Chondrocyte (in vitro differentiated cells): ENCODE results near the gene BCS1L. TPM values are rescaled to one million over a fixed set of nuclear protein-coding genes. Genes with fewer than 3 reads are reported as not detected.

ENCODE experiments used
- DNase-seq: peaks from one replicate; pipeline ENCODE4 v3.0.0; 2021; ENCODE audit warnings: mixed read lengths, low spot score
- H3K27ac Mint-ChIP-seq: one replicate; pipeline ENCODE4 v1.8.0; 2021; ENCODE audit warnings: mild to moderate bottlenecking, moderate library complexity, mixed read lengths; ENCODE audit not compliant: unreplicated experiment
- H3K27me3 Mint-ChIP-seq: 2 replicates; pipeline ENCODE4 v1.8.0; 2021; ENCODE audit warnings: low read depth, mixed read lengths
- H3K36me3 Mint-ChIP-seq: 2 replicates; pipeline ENCODE4 v1.8.0; 2021; ENCODE audit warnings: low read depth, mixed read lengths
- H3K4me1 Mint-ChIP-seq: 2 replicates; pipeline ENCODE4 v1.8.0; 2021; ENCODE audit warnings: low read depth, mild to moderate bottlenecking, mixed read lengths
- H3K4me3 Mint-ChIP-seq: one replicate; pipeline ENCODE4 v1.8.0; 2021; ENCODE audit warnings: mild to moderate bottlenecking, moderate library complexity, mixed read lengths; ENCODE audit not compliant: unreplicated experiment
- H3K9me3 Mint-ChIP-seq: 2 replicates; pipeline ENCODE4 v1.8.0; 2021; ENCODE audit warnings: low read depth, mixed read lengths
- CTCF ChIP-seq: fragments of 200-600 bp; sonication (generic); IDR thresholded peaks from 2 replicates; pipeline ENCODE4 v1.5.0; 2021; ENCODE audit warnings: antibody characterized with exemption, mild to moderate bottlenecking, moderate library complexity
- total RNA-seq: library from RNA; stranded (reverse); gene quantifications from 3 replicates; pipeline ENCODE4 v1.2.1, GENCODE V29; 2021

Gene BCS1L
- total RNA-seq, 1 donor from 2014 or later = 30.0 TPM

DNA sequence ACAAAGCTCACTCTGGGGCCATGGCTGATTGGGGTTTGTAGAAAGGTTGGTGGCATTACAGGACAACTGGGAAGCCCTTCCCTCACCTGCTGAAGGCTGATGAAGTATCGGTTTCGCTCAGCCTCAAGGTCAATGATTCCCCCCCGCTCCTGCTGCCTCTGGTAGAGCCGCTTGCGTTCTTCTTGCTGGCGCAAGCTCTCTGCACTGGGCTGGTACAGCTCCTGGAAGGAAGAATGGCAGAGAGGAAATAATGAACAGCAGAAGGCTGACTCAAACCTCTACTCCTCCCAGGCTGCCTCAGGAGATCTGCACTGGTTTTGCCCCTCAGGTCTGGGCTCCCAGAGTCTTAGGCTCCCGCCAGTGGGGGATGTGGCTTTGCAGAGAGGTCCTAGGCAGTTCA, 5.2 kb downstream of the BCS1L start:
- no peak overlapping the region for H3K27ac Mint-ChIP-seq
- no peak for TF ChIP-seq CTCF
- no peaks in the 10 kb centered on the region for H3K27me3 Mint-ChIP-seq
- peaks cover 28% of the 10 kb centered on the region for H3K36me3 Mint-ChIP-seq
- no peak overlapping the region for H3K4me3 Mint-ChIP-seq
- no peak for DNase-seq
- peaks cover 9% of the 10 kb centered on the region for H3K4me1 Mint-ChIP-seq
- no peaks in the 10 kb centered on the region for H3K9me3 Mint-ChIP-seq

DNA sequence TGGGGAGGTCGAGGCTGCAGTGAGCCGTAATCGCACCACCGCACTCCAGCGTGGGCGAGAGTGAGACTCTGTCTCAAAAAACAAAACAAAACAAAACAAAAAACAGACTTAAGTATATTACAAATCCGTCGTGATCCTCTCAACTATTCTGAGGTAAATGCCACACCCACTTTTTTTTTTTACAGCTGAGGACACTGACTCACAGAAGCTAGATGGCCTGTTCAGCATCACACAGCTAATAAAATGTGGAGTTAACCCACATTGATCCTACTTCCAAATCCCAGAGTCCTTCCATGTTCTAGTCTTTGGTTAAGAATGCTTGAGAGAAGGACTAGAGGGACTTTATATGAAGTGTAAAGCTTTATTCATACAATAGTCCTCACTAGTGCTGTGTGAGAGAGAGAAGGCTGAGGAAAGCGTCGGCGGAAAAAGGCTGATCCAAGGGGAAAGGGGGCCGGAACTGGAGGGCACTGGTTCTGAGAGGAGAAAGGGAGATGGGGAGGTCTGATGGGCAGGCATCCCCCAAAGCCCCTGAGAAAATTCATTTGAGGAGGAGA, 11.7 kb downstream of the BCS1L start:
- TF ChIP-seq CTCF = no peak
- DNase-seq = no peak
- Mint-ChIP-seq H3K27me3 (no peaks in the 10 kb centered on the region), H3K4me1 (peaks cover 21% of the 10 kb centered on the region), H3K4me3 (peak overlapping the region; percentile 97), H3K27ac (peak overlapping the region; percentile 97), H3K36me3 (peaks cover 10% of the 10 kb centered on the region), H3K9me3 (no peaks in the 10 kb centered on the region)

DNA sequence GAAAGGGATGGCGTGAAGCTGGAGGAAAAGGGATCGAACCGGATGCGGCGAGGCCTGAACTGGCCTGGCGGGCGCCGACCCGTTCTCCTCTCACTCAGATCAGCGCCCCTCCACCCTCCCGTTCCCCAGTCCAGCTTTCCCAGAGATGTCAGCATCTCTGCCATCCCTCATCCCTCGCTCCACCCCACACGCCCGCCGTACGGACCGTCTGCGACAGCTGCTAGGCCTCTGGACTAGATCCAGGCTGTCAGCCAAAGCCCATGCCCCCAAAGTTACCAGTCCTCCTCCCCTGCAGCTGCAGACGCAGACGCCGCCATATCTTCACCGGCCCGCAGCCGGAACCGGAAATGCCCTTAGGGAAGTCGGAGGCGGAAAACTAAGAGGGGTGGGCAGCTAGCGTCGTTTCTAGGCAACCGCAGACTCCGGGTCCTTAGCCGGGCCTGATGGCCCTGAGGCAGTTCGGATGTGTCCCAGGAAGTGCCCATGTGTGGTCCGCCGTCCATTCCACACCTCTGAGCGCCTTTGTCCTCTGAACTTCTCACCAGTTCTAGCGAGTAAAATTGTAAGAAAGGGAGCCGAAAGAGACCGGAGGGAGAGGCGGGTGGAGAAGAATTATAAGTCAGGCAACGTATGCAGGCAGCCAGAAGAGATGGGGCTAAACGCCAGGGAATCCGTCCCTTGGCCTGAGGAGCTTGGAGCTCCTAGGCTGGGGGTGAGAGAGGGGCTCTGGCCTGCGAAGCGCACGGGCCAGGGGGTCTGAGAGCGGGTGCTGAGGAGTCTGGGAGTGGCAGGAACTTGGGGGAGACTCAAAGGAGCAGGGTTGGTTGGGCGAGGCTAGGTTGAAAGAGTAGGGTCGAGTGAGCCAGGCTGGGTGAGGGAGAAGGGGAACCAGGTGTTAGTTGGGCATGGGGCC, 12.4 kb downstream of the BCS1L start, which contains the start of the genes RNF25 and STK36:
Gene RNF25, minus strand, starts transcription at position 349 of the 913 bp plus-strand sequence. Its CDS starts 32 bp downstream, at position 317.
Gene STK36, plus strand, starts transcription at position 433 of the 913 bp plus-strand sequence. CDS start 744 bp downstream, outside the sequence.
- Mint-ChIP-seq H3K27me3 (no peaks in the 10 kb centered on the region), H3K4me3 (peak within 1 kb of the TSS; percentile 97), H3K36me3 (peaks cover 10% of the 10 kb centered on the region), H3K4me1 (peaks cover 21% of the 10 kb centered on the region), H3K27ac (peak within 1 kb of the TSS; percentile 97), H3K9me3 (no peaks in the 10 kb centered on the region)
- no peak for TF ChIP-seq CTCF
- DNase-seq = no peak

DNA sequence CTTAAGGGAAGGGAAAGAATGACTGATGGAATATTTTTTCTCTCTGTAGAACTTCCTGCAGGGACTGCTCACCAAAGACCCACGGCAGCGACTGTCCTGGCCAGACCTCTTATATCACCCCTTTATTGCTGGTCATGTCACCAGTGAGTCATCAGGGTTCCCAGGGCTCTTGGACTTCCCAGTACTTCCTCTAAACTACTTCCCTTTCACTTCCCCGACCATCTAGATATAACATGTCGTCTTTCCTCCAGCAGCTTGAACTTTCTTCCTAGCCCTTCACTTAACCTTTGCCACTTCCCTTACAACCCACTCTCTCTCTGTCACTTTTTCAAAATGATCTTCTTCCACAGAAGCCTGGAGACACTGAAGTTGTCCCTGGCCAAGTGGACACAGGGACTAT, 19.6 kb downstream of the BCS1L start:
- no peaks in the 10 kb centered on the region for H3K27me3 Mint-ChIP-seq
- DNase-seq = no peak
- no peak overlapping the region for H3K27ac Mint-ChIP-seq
- H3K4me1 Mint-ChIP-seq = no peaks in the 10 kb centered on the region
- H3K9me3 Mint-ChIP-seq = no peaks in the 10 kb centered on the region
- H3K36me3 Mint-ChIP-seq = peaks cover 14% of the 10 kb centered on the region
- H3K4me3 Mint-ChIP-seq = no peak overlapping the region
- TF ChIP-seq CTCF = no peak

GRCh38 chr2:218680061-218680460, 20.6 kb downstream of the BCS1L start:
- no peak overlapping the region for H3K27ac Mint-ChIP-seq
- peaks cover 17% of the 10 kb centered on the region for H3K36me3 Mint-ChIP-seq
- no peak for TF ChIP-seq CTCF
- no peaks in the 10 kb centered on the region for H3K4me1 Mint-ChIP-seq
- no peak overlapping the region for H3K4me3 Mint-ChIP-seq
- H3K9me3 Mint-ChIP-seq = no peaks in the 10 kb centered on the region
- no peak for DNase-seq
- no peaks in the 10 kb centered on the region for H3K27me3 Mint-ChIP-seq
